GM23338 (cell line): ENCODE data around the gene CYB5B. TPM values are rescaled to one million over a fixed set of nuclear protein-coding genes. Genes with fewer than 3 reads are reported as not detected.
A peak's percentile ranks its signal among the peaks of the same experiment; 100 is the strongest.

Experiments used
- ATAC-seq: fragments of 200-7000 bp; cut with Tn5 transposase; 3 replicates; pipeline ENCODE4 v1.9.1; 2020
- DNase-seq: peaks from one replicate; pipeline ENCODE4 v3.0.0-alpha.2; 2015; ENCODE audit warnings: low spot score
- H2AFZ ChIP-seq: fragments of 200-600 bp; sonication (generic); 2 replicates; pipeline ENCODE4 v1.8.0; 2016; ENCODE audit warnings: antibody characterized with exemption, mild to moderate bottlenecking, moderate library complexity
- H3F3A ChIP-seq: fragments of 200-600 bp; sonication (generic); replicated peaks from 2 replicates; pipeline ENCODE4 v1.8.0; 2017; ENCODE audit warnings: antibody characterized with exemption, mixed run types, low read depth
- H3K27ac ChIP-seq: fragments of 200-600 bp; sonication (generic); 2 replicates; pipeline ENCODE4 v1.6.1; 2016; ENCODE audit warnings: low read depth
- H3K27me3 ChIP-seq: fragments of 200-600 bp; sonication (generic); 2 replicates; pipeline ENCODE4 v1.8.0; 2016; ENCODE audit warnings: mild to moderate bottlenecking, mixed run types, moderate library complexity; ENCODE audit not compliant: insufficient read depth
- H3K36me3 ChIP-seq: fragments of 200-600 bp; sonication (generic); 2 replicates; pipeline ENCODE4 v1.8.0; 2016; ENCODE audit warnings: mild to moderate bottlenecking; ENCODE audit not compliant: insufficient read depth
- H3K4me1 ChIP-seq: fragments of 200-600 bp; sonication (generic); 2 replicates; pipeline ENCODE4 v1.8.0; 2016; ENCODE audit warnings: mild to moderate bottlenecking, moderate library complexity; ENCODE audit not compliant: insufficient read depth
- H3K4me2 ChIP-seq: fragments of 200-600 bp; sonication (generic); 2 replicates; pipeline ENCODE4 v1.7.1; 2017; ENCODE audit warnings: mixed run types
- H3K4me3 ChIP-seq: fragments of 200-600 bp; sonication (generic); 2 replicates; pipeline ENCODE4 v1.6.1; 2016; ENCODE audit warnings: mixed run types
- H3K79me2 ChIP-seq: fragments of 200-600 bp; sonication (generic); replicated peaks from 2 replicates; pipeline ENCODE4 v1.8.0; 2017; ENCODE audit warnings: mild to moderate bottlenecking; ENCODE audit not compliant: insufficient read depth
- H3K9me2 ChIP-seq: fragments of 200-600 bp; sonication (generic); 2 replicates; pipeline ENCODE4 v1.8.0; 2017; ENCODE audit not compliant: insufficient read depth
- H4K20me1 ChIP-seq: fragments of 200-600 bp; sonication (generic); replicated peaks from 2 replicates; pipeline ENCODE4 v1.8.0; 2017; ENCODE audit warnings: mild to moderate bottlenecking; ENCODE audit not compliant: insufficient read depth
- H3K27ac Mint-ChIP-seq: 2 replicates; pipeline ENCODE4 v1.8.0; 2020; ENCODE audit warnings: inconsistent platforms, mild to moderate bottlenecking, moderate library complexity, mixed read lengths
- H3K27me3 Mint-ChIP-seq: 3 replicates; pipeline ENCODE4 v1.8.0; 2022; ENCODE audit warnings: low read depth, mild to moderate bottlenecking, moderate library complexity, mixed read lengths, inconsistent platforms; ENCODE audit not compliant: insufficient read depth, poor library complexity
- H3K36me3 Mint-ChIP-seq: 3 replicates; pipeline ENCODE4 v1.8.0; 2021; ENCODE audit warnings: low read depth, mild to moderate bottlenecking, inconsistent platforms, moderate library complexity, mixed read lengths
- H3K4me1 Mint-ChIP-seq: 3 replicates; pipeline ENCODE4 v1.8.0; 2020; ENCODE audit warnings: mild to moderate bottlenecking, inconsistent platforms, mixed read lengths
- H3K4me3 Mint-ChIP-seq: 3 replicates; pipeline ENCODE4 v1.8.0; 2021; ENCODE audit warnings: moderate library complexity, mild to moderate bottlenecking, inconsistent platforms, mixed read lengths
- H3K9me3 Mint-ChIP-seq: 3 replicates; pipeline ENCODE4 v1.8.0; 2020; ENCODE audit warnings: moderate library complexity, mild to moderate bottlenecking, inconsistent platforms, mixed read lengths
- ETS1 ChIP-seq: IDR thresholded peaks from 2 replicates; pipeline ENCODE4 v1.6.1; 2016; ENCODE audit warnings: antibody characterized with exemption
- EZH2phosphoT487 ChIP-seq: fragments of 200-600 bp; sonication (generic); IDR thresholded peaks from one replicate; pipeline ENCODE4 v1.8.1; 2018; ENCODE audit warnings: antibody characterized with exemption; ENCODE audit not compliant: unreplicated experiment
- POLR2AphosphoS5 ChIP-seq: IDR thresholded peaks from 2 replicates; pipeline ENCODE4 v1.6.1; 2016; ENCODE audit warnings: antibody characterized with exemption, low read depth
- STAT1 ChIP-seq: IDR thresholded peaks from one replicate; pipeline ENCODE4 v1.6.1; 2016; ENCODE audit warnings: antibody characterized with exemption; ENCODE audit not compliant: unreplicated experiment
- ZNF462 ChIP-seq: fragments of 250-450 bp; sonication (Bioruptor Pico); IDR thresholded peaks from 2 replicates; pipeline ENCODE4 v1.5.0; 2020; ENCODE audit warnings: mild to moderate bottlenecking, moderate library complexity
- long read RNA-seq: library from polyadenylated mRNA; unstranded; transcript quantifications from one replicate; pipeline ENCODE4 v2.0.0, GENCODE V29; 2020; ENCODE audit not compliant: unreplicated experiment
- polyA plus RNA-seq: library from polyadenylated mRNA; unstranded; fragments of >200 nt; fragmentation: Nextera tagmentation; extraction: Ambion mirVana; gene quantifications from 2 replicates; pipeline ENCODE4 v1.2.1, GENCODE V29; 2016
- total RNA-seq: library from RNA; depleted of rRNA; stranded (reverse); fragments of >200 nt; shearing (Covaris generic); gene quantifications from 2 replicates; pipeline ENCODE4 v1.2.3, GENCODE V29; 2014; rRNA removed

Gene CYB5B
- total RNA-seq (65.4 and 72.0 TPM in 2 replicates), polyA plus RNA-seq (100 and 110 TPM in 2 replicates)
- long read RNA-seq, full-length matches to known transcripts = 43 of 45 reads
- long read RNA-seq, partial matches to known transcripts = 0 of 45 reads
- long read RNA-seq, other reads (novel, unspliced or antisense) = 2 of 45 reads

DNA sequence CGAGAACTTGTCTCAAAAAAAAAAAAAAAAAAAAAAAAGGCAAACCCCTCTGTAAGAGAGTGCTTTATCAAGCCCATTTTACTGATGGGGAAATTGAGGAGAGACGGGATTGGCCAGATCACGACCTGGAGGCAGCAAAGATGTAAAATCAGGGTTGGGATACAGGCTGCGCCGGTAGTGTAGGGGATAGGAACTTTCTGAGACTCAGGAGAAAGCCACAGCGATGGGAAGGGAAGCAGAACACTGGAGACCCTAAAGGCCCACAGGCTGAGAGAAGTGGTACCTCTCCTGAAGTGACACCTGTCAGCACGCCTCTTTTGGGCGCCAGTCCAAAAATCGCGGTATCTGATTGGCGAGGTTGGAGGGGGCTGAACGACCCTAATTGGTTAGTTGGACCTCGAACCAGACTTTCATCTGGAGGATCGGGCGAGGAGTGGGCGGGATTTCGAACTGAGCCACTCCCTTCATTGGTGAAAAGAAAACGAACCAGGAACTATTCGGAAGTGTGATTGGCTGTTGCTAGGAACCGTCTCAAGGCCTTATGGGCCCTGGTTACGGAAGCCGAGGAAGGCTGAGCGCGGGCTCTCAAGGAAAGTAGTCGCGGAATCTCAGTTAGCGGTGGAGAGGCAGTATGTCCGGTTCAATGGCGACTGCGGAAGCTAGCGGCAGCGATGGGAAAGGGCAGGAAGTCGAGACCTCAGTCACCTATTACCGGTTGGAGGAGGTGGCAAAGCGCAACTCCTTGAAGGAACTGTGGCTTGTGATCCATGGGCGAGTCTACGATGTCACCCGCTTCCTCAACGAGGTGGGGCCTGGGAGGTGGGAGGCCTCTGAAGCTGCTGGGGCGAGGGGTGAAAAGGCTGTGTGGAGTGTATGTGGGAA lies at the start of gene CYB5B:
CYB5B (plus strand) TSS at position 567 of the 882 bp plus-strand sequence; CDS start at position 632, 65 bp downstream.
- no peaks in the 10 kb centered on the region for H3K9me2 ChIP-seq
- DNase-seq (peak; percentile 100), ATAC-seq (peak; percentile 98)
- Mint-ChIP-seq H3K4me3 (peak within 1 kb of the TSS; percentile 100), H3K27me3 (peaks cover 13% of the 10 kb centered on the region), H3K9me3 (peaks cover 7% of the 10 kb centered on the region), H3K27ac (peak within 1 kb of the TSS; percentile 98), H3K36me3 (peaks cover 37% of the 10 kb centered on the region), H3K4me1 (peaks cover 3% of the 10 kb centered on the region; the same call in 1 of the 3 replicates)
- TF ChIP-seq EZH2phosphoT487 = no peak
- peak; percentile 74 for TF ChIP-seq ETS1
- TF ChIP-seq POLR2AphosphoS5 = peak; percentile 92
- no peak for TF ChIP-seq STAT1
- TF ChIP-seq ZNF462 (CRISPR knock-in tag) = no peak
- H3F3A ChIP-seq = no peaks in the 10 kb centered on the region
- H3K36me3 ChIP-seq = peaks cover 12% of the 10 kb centered on the region; the same call in 1 of the 2 replicates
- H4K20me1 ChIP-seq = 0 out of 2 replicates have a peak, but pooled peaks cover under 1% of the 10 kb centered on the region
- no peaks in the 10 kb centered on the region for H3K27me3 ChIP-seq
- H3K27ac ChIP-seq = peak within 1 kb of the TSS; percentile 34; the same call in 1 of the 2 replicates
- peak within 1 kb of the TSS; percentile 9; the same call in 1 of the 2 replicates for H2AFZ ChIP-seq
- peak within 1 kb of the TSS; percentile 65 for H3K4me3 ChIP-seq
- H3K4me2 ChIP-seq = peak within 1 kb of the TSS; percentile 86
- peaks cover 6% of the 10 kb centered on the region; the same call in 1 of the 2 replicates for H3K4me1 ChIP-seq
- H3K79me2 ChIP-seq = peaks cover 45% of the 10 kb centered on the region
